GM06990 (cell line): ENCODE measurements around the gene TMEM214.
"Not testable (repeated sequence)": the region's sequence is repeated elsewhere in the genome, so short reads cannot be mapped to it uniquely, and the experiment has no call there.

Experiments used
- DNase-seq: peaks from one replicate; pipeline ENCODE4 v3.0.0-alpha.2; 2011; ENCODE audit not compliant: insufficient read length; ENCODE audit errors: extremely low read depth
- H3K27me3 ChIP-seq: replicated peaks from 2 replicates; pipeline ENCODE4 v1.6.0; 2011; ENCODE audit warnings: low read length; ENCODE audit not compliant: control insufficient read depth, insufficient read depth
- H3K36me3 ChIP-seq: 2 replicates; pipeline ENCODE4 v1.5.1; 2011; ENCODE audit warnings: low read length; ENCODE audit not compliant: control insufficient read depth, insufficient read depth
- H3K4me3 ChIP-seq: replicated peaks from 2 replicates; pipeline ENCODE4 v1.5.1; 2011; ENCODE audit warnings: low read depth, mild to moderate bottlenecking, control low read depth, low read length
- TF ChIP-seq, protein P1 (sequence below): IDR thresholded peaks from 2 replicates; pipeline ENCODE4 v1.5.1; 2011; ENCODE audit warnings: low read length, control low read depth, mild to moderate bottlenecking, inconsistent platforms; ENCODE audit not compliant: insufficient read depth, poor library complexity, severe bottlenecking

Gene TMEM214

DNA sequence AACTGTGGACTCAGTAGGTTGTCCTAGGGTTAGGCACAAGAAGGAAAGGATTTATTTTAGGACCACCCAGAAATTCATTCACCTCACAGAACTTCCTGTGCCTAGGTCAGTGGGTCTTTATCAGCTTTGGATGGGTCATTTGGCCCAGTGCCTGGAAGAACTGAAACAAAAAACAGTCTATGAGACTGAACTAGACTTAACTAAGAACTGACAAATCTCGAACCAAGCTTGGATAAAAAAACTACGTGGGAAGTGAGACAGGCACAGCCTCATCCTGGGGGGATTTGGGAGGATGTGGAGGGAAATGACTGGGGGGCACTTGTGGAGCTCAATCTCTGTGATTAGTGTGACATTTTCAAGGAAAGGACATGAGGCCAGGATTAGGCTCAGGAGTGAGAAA lies 41.0 kb downstream of the TMEM214 start:
- no peak for DNase-seq
- peaks cover 7% of the 10 kb centered on the region for H3K36me3 ChIP-seq
- TF ChIP-seq, protein P1, sequence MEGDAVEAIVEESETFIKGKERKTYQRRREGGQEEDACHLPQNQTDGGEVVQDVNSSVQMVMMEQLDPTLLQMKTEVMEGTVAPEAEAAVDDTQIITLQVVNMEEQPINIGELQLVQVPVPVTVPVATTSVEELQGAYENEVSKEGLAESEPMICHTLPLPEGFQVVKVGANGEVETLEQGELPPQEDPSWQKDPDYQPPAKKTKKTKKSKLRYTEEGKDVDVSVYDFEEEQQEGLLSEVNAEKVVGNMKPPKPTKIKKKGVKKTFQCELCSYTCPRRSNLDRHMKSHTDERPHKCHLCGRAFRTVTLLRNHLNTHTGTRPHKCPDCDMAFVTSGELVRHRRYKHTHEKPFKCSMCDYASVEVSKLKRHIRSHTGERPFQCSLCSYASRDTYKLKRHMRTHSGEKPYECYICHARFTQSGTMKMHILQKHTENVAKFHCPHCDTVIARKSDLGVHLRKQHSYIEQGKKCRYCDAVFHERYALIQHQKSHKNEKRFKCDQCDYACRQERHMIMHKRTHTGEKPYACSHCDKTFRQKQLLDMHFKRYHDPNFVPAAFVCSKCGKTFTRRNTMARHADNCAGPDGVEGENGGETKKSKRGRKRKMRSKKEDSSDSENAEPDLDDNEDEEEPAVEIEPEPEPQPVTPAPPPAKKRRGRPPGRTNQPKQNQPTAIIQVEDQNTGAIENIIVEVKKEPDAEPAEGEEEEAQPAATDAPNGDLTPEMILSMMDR, result no peak
- H3K4me3 ChIP-seq, result no peak overlapping the region
- no peaks in the 10 kb centered on the region for H3K27me3 ChIP-seq

DNA sequence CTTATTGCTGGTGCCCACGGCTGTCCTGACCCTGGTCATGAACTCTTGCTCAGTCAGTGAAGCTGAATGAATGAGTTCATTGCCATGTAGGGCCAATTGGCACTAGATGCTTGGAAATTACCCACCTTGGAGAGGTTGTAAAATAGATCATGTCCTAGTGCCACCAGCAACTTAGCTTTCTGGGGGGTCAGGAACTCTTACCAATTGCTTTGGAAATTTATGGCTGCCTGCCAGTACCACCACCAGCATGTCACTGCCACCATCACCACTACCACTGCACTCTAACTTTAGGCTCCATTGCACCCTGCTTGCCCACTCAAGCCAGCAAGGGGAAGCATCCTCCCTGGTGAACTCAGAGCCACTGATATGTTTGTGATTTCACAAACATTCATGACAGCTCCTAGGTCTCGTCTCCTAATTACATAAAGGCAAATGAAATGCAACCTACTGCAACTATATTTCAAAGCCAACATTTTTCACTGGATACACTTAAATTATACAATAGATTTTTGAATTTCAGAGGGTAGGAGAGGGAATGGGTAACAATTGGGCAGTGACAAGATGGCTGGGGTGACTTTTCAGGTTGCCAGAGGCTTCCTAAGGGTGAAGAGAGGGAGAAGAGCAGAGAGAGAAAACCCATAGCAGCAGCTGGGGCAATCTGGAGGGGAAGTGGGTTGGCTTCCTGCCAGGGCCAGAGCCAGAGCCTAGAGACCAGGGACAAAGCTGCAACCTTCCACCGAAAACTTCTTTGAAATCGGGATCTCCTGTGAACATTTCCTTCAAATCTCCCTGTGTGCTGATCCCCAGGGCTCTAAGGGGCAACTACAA lies 42.2 kb downstream of the TMEM214 start:
- Histone ChIP-seq H3K36me3 (no peaks in the 10 kb centered on the region), H3K27me3 (no peaks in the 10 kb centered on the region), H3K4me3 (no peak overlapping the region)
- DNase-seq, result peak; percentile 52
- TF ChIP-seq, protein P1, result no peak

DNA sequence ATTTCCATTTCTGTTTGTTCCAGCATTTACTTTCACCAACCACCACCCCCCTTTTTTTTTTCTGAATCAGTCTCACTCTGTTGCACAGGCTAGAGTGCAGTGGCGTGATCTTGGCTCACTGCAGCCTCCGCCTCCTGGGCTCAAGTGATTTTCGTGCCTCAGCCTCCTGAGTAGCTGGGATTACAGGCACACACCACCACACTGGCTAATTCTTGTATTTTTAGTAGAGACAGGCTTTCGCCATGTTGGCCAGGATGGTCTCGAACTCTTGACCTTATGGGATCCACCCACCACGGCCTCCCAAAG lies 42.8 kb downstream of the TMEM214 start:
- H3K36me3 ChIP-seq, DNase-seq, H3K27me3 ChIP-seq, H3K4me3 ChIP-seq: not testable (repeated sequence)

DNA sequence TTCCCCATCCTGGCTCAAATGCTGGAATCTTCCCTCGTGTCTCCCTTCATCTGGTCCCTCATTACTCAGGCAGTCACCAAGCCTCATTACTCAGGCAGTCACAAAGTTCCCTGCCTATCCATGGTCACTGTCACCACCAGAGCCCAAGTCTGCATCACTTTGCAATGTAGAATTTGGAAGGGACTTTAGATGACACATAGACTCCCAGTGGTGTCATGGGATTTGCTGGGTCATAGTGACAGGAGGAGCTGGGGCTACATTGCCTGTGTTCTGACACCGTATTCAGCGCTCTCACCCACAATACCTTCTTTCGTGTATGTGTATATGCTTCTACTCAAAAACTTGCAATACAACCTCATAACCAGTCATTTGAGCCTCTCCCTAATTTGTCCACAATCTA lies 43.6 kb downstream of the TMEM214 start:
- DNase-seq, result no peak
- TF ChIP-seq, protein P1, result no peak
- no peak overlapping the region for H3K4me3 ChIP-seq
- no peaks in the 10 kb centered on the region for H3K36me3 ChIP-seq
- H3K27me3 ChIP-seq, result no peaks in the 10 kb centered on the region

DNA sequence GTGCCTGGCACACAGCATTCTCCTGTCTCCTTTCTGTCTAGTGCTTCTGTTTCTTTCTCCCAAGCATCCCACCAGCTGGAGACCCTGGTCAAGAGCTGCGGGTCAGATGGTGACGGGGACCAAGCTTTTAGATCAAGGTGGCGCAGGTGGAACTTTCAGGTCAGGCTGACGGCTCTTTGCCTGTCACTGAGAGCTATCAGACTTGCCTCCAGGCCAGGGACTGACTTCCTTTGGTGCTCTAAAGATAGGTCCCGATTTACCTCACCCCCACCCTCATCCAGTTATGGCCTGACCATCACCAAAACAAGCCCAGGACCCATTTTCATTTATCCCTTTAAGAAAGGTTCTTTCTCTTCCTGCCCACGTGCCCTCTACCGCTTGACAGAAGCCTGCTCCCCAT lies 44.5 kb downstream of the TMEM214 start:
- no peaks in the 10 kb centered on the region for H3K36me3 ChIP-seq
- TF ChIP-seq, protein P1, result no peak
- no peaks in the 10 kb centered on the region for H3K27me3 ChIP-seq
- no peak overlapping the region for H3K4me3 ChIP-seq
- DNase-seq, result no peak

DNA sequence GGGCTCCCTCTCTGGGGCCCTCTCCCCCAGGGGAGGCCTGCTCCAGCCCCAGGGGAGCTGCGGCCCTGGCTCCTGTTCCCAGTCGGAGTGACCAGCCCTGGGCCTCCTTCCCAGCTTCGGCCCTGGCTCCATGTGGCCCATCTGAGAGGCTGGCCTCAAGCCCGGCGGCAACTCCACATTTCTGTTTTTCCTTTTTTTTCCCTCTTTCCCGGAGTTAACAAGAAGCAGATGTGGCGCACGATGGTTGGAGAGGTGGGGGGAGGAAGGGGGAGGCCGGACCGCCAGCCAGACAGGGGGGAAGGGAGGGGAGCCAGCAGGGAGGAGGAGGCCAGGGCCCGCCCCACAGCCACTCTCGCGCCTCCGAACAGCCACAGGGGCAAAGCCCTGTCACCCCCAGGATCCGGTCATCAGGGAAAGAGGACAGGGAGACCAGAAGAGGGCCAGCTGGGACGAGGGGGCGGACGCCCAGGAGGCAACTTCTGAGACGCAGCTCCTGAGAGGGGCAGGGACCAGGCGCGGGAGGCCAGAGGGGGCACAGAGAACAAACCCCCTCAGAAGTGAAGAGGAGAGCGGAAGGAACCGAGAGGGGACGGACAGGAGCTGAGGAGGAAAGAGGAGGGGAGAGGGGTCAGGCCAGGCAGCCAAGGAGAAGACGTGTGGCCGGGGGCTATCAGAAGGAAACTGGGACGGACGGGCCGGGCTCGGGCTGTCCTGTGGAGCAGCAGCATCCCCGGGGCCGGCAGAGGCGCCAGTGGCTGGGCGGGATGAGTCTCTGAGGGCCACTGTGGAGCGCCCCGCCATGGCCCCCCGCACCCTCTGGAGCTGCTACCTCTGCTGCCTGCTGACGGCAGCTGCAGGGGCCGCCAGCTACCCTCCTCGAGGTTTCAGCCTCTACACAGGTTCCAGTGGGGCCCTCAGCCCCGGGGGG lies 45.8 kb downstream of the TMEM214 start, which contains the start of gene EMILIN1:
TSS of gene EMILIN1 (plus strand) at position 349 of the 928 bp plus-strand sequence. CDS start at position 800, 451 bp downstream.
- Histone ChIP-seq H3K36me3 (no peaks in the 10 kb centered on the region), H3K4me3 (no peak within 1 kb of the TSS), H3K27me3 (no peaks in the 10 kb centered on the region)
- TF ChIP-seq, protein P1, result no peak
- DNase-seq, result no peak
